Glomerular endothelial cell (primary cell): ENCODE results near the gene SULT1C3. TPM values are rescaled to one million over a fixed set of nuclear protein-coding genes. Genes with fewer than 3 reads are reported as not detected.

ENCODE experiments used
- DNase-seq: peaks from one replicate; pipeline ENCODE4 v3.0.0-alpha.2; 2011; ENCODE audit warnings: low read depth, low spot score; ENCODE audit errors: extremely low read depth
- total RNA-seq: library from RNA; depleted of rRNA; stranded (reverse); fragments of >200 nt; gene quantifications from 2 replicates; pipeline ENCODE4 v1.2.3, GENCODE V29; 2015

SULT1C3 gene
- total RNA-seq, 1 donor from 2014 or later, result not detected

- DNase-seq, result no peak
These were observed 57.8 kb downstream of the SULT1C3 start for GRCh38 chr2:108297436-108298141.

GRCh38 chr2:108301558-108301957 lies 61.8 kb downstream of the SULT1C3 start:
- DNase-seq, result no peak

GRCh38 chr2:108304975-108305374 lies 65.2 kb downstream of the SULT1C3 start:
- no peak for DNase-seq

- DNase-seq, result no peak
These were observed 66.1 kb downstream of the SULT1C3 start for GRCh38 chr2:108305901-108306300.

GRCh38 chr2:108309903-108310302 lies 70.1 kb downstream of the SULT1C3 start:
- DNase-seq, result no peak

Other genes starting within 250 kb of the SULT1C3 start
- gene SULT1C2, start 48.9 kb downstream of the SULT1C3 start, total RNA-seq, result not detected in 2 replicates
- 13.7 and 20.2 TPM in 2 replicates for gene SULT1C4, start 138.0 kb downstream of the SULT1C3 start, total RNA-seq
- 11.8 and 21.9 TPM in 2 replicates for gene GCC2, start 209.2 kb downstream of the SULT1C3 start, total RNA-seq